ENCODE data around the gene TRAPPC3L.
A peak's percentile ranks its signal among the peaks of the same experiment; 100 is the strongest.

The TRAPPC3L gene

DNA sequence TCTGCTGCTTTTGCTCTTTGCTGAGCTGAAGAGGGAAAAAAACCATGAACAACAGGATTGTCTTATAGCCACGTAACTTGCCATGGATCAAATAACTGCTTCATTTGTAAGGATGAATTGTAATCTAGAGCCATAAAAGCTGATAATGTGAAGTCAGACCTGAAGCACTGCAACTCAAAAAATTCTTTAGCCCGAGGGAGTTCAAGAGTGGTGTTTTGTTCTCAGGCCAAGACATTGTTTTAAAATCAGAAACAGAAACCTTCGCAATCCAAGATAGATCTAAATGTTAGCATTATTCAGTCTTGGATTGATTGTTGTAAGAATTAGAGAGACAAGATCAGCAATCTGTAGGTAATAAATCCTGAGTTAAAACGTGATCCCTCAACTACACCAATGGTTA lies at the start of gene TRAPPC3L:
Gene TRAPPC3L (minus strand): TSS at position 34 of the 400 bp plus-strand sequence. CDS start 170 bp downstream, outside the sequence.
- DNase-seq, result no peak

DNA sequence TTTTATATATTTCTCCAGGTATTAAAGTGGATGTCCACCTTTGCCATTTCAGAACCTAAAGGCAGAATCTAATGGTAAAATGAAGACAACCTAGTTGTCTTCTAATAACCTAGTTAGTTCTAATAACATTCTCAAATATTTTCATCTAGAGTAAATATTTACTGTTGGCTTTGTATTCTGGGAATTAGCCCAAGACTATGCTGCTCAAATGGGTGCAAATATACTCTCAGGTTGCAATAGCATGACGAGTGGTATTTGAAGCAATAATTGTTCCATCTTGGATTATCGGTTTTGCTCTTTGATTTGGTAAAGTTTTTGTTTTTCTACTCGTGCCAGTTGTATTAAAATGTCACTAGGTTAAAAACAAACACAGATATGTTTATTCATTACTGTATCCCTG lies 49.8 kb upstream of the TRAPPC3L start:
- DNase-seq, result no peak

DNA sequence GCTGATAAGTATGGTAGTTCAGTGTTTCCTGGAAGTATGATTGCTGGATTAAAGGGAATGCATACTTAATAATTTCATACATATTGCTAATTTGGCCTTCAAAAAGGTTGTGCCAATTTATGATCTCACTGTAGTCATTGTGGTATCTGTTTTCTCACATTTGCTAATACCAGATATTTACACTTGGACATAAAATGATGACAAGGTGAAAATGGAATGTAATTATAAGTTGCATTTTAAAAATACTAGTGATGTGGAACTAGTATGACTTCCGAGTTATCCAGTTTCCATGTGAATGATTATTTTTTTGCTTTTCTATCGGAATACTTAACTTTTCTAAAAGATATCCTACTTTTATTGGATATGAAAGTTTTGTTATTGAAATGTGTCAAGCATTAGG lies 41.3 kb upstream of the TRAPPC3L start:
- DNase-seq, result no peak

DNA sequence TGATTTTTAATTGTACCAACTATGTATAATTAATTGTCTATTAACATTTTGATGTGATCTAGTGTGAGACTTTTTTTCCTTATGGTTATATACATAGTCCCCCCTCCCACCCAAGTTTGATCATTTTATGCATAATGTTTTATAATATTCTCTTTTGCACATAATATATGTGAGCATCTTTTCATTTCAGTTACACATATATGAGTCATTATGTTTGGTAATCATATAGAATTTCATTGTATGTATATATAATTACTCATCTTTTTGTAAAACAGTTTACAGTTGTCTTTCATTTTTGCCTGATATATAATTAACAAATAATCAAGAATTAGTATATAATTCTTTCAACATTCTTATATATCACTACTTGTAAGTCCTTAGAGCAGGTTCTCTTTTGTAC lies 40.8 kb upstream of the TRAPPC3L start:
- no peak for DNase-seq

DNA sequence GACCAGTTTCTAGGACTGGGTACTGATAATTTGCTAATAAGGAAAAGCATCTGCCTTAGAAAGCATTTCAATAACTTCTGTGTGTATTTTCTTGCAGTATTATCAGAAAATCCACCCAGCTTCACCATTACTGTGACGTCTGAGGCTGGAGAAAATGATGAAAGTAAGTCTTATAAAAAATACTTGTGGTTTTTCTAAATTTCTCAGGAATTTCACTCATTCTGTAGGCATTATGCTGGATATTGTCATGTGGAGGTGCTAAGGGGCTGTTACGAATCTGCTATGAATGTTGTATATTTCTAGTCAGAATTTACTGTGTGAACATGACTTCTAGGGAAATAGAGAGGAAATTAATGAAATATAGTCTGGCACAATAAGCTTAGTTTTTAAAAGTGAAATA lies 34.7 kb upstream of the TRAPPC3L start:
- no peak for DNase-seq

DNA sequence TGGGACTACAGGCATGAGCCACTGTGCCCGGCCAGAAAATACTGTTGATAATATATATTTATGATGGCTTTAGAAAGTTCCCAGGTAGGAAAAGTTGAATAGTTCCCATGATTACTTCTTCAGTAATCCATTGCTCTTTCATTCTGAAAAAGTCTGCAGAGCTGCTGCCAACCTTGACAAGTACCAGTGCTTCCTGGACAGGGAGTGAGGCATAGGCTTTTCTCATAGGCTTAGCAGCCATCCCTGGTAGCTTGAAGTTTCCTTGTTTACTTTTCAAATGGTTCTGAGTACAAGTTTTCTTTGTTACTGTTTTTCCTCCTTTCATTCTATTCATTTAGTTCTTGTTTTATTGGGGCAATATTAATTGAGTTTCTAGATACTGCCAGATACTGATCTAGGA lies 33.7 kb upstream of the TRAPPC3L start:
- DNase-seq, result no peak

DNA sequence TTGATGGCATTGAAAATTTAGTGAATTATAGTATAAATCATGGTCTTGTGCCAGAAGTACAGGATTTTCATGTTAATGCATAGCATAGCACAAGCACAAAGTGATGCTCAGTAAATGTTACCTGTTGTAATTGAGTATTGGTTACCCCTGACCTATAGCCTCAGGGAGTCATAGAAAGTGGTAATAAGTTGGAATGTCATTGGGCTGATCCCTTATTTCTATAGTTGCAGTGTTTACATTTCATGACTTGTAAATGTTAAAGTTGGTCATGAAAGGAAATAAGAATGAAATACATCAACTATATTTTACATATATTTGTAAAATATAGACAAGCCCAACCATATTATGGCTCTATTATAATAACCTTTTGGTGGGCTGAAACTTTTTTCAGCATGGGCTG lies 32.9 kb upstream of the TRAPPC3L start:
- no peak for DNase-seq

DNA sequence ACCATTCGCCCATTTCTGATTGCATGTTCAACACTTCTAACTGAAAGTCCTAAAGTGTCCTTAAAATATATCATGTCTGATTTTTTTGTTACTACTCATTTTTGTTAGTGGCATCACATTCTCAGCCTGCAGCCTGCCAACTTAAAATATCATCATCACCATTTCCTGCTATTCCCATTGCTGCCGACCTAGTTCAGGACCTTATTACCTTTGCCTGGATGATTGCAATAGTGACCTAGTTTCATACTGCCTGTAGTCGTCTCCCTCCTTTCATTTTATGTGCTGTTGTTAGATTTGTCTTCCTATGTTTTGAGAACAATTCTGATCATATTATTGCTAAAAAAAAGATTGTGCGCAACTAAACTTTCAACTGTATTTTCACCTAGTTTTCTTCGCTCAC lies 32.0 kb upstream of the TRAPPC3L start:
- no peak for DNase-seq

DNA sequence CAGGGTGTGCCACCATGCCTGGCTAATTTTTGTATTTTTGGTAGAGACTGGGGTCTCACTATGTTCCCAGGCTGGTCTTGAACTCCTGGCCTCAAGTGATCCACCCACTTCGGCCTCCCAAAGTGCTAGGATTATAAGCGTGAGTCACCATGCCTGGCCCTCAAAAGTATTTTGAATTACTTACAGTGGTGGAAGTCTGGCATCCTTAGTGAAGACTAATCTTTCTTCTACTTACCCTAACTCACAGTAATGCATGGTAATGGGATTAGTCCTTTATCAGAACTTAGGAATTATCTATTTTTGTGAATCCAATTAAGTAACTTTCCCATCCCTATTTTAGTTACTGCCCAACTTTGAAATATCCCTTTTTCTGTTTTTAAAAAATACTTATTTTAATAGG lies 29.7 kb upstream of the TRAPPC3L start:
- DNase-seq, result no peak

DNA sequence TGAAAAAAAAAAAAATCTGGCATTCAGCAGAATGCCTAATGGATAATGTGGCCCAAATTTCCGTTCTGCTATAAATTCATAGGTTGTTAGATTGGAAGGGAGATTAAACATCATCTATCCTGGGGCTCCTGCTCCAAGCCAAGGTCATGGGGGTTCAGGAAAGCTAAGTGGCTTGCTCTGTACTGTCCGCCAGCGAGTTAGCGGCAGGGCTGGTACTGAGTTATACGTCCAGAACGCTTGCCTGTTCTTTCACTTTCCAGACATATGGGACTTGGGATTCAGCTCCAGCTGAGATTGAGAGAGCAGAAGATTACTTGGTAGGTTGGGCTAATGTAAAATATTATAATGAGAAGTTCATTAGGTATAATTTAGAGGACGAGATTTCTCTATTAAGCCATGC lies 26.7 kb upstream of the TRAPPC3L start:
- no peak for DNase-seq

DNA sequence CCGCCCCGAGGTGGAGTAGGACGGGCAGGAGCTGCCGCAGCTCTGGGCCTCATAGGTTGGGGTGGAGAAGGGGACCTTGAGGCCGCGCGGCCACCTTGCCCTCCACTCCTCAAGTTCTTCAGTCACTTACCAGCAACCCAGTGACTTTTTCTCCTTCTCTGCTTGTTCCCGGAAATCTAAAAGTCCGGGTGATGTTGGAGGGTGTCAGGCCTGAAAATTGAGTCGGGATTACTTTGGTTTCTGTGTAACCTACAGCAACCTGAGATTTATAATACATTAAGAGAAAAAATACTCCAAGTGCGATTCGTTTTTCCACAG lies 26.2 kb upstream of the TRAPPC3L start:
- DNase-seq, result no peak

DNA sequence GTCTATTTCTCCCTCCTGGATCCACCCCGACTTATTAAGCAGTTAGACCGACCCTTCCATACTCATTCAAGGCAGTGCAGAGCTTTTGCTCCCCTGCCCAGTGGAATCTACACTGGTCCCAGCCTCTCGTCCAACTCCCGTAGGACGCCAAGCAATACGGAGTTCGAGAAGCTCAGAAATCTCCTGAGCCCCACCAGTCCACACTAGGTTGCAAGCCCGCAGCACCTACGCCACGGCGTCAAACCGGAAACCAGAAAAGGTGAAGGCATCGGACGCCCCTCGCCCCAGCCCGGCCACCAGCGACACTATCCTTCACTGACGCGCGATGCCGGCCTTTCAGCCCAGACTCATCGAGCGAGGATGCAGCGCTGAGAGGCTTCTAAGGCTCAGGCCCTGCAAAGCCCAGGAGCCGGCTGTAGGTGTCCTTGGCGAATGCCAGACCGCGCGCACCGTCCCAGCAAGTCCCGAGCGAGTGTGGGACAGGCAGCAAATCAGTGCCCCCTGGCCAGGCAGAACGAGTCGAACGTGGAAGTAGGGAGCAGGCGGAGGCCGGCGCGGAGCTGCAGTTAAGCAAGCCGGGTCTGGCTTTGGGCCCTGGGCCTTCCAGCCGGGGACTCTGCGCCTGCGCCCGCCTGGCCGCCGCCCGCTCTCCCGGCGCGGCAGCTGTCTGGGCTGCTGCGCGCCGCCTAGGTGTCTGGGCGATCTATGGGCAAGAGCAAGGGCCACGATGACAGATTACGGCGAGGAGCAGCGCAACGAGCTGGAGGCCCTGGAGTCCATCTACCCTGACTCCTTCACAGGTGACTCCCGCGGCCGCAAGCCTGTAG lies 25.6 kb upstream of the TRAPPC3L start, which contains the start of gene RWDD1:
Gene RWDD1 (plus strand): TSS at position 649 of the 827 bp plus-strand sequence. CDS start 79 bp downstream, at position 728.
- peak; percentile 98 for DNase-seq

DNA sequence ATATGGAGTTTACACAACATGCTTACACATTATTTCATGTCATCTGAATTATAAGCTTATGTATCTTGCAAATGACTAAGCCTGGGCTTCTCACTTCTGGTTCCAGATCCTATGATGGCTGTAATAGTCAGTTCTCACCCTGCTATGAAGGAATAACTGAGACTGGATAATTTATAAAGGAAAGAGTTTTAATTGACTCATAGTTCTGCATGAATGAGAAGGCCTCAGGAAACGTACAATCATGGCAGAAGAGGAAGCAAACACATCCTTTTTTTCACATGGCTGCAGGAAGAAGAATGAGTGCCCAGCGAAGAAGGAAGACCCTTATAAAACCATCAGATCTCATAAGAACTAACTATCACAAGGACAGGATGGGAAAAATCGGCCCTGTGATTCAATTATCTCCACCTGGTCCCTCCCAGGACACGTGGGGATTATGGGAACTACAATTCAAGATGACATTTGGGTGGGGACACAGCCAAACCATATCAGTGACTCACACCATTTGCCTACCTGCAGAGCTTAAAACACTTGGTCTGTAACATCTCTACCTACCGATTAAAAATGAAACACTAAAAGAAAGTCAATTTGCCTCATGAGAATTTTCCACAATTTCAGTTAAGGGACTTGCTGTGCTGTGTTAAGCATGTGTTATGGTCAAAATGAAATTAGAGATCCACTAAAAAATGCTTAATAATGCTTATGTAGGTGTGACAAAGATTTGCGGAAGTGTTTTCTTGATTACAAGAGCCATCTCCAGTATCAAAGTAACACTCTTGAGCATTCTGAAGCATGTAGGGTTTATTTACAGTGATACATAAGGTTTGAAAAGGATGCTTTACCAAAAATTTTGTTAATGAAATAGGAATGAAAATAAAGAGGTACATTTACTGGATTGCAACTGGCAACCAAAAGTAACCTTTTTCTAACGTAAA lies 23.6 kb upstream of the TRAPPC3L start:
- no peak for DNase-seq

DNA sequence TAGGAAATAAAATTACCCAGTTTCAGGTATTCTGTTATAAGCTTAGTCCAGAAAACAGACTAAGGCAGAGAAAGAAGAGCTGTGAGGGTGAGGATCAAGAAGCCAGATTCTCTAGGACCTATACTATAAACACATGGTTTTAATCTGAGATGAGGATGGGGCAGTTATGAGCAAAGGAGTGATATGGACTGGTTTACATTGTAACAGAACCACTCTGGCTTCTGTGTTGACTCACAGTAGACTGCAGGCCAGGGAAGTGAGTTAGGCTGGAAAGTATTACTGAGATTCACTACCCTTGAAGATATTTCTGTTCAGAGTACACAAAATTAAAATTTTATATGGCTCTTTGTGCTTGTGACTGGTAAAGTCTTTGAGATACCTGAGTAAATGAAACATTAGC lies 22.6 kb upstream of the TRAPPC3L start:
- no peak for DNase-seq

DNA sequence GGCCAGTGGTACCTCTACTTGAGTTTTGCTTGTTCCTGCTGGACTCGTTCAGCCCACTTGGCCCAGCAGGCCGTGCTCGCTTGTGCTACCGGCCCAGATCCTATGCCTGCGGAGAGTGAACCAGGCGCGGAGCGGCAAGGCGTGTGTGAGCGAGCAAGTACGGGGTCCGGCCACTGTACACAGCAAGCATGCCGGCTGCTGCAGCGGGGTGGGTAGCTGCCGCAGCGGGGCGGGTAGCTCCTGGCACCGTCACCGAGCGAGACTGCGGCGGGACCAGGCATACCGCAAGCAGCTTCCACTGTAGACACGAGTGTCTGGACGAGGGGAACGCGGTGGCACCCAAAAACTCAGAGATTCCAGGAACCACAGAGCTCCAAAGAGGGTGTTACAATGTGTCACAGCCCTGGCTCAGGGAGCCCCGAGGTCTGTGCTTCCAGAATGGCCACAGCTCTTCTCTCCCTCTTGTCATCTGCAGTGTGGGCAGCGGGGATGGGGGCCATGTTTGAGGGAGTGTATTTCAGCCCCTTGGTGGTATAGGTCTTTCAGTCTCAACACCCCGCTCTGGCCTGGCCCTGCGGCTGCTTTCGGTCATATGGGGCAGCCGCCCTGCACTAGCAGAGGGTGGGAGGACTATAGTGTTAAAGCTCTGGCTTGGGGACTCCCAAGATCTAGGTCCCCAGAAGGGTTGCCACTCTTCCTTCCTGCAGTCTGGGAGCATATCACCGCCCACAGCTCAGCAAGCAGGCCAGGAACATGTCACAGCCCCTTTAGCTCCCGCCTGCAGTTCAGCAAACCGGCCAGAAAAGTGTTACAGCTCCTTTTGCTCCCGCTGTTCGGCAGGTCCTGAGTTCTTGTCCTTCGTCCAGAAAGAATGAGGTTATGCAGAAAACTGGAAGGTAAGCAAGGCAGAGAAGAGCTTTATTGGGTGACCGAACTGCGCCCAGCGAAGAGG lies 19.7 kb upstream of the TRAPPC3L start:
- DNase-seq, result no peak

DNA sequence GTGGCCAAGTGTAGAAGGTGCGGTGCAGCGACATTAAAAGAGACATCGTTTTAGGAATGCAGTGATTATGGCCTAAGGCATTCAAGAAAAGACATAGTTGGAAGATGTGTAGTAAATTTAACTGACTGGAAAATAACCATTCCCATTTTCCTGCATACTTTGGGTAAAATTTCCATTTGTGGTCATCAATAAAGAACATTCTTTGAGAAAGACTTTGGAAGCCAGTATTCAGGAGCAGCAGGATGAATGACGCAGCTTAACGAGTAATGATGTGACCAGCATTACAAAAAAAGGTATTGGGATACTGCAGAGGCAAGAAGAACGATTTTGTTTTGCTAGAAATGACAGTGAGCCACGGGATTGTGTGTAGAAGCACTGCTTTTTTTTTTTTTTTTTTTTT lies 18.8 kb upstream of the TRAPPC3L start:
- no peak for DNase-seq

DNA sequence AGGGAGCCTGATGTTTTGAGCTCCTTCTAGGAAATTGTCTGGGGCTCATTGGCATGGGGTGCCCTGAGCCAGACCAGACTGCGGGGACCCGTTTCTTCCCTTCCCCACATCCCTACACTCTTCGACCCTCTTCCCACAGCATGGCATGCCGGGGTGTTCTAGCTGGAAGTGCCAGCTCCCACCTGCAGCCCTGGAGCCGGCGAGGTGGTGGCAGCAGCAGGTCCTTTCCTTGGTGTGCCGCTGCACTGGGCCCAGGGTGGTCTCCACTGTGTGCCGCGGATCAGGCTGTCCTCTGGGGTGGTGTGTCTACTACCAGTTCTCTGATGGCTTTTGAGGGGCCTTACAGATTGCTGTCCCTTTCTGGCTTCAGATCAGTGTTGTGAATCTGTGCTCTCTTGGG lies 18.3 kb upstream of the TRAPPC3L start:
- no peak for DNase-seq

DNA sequence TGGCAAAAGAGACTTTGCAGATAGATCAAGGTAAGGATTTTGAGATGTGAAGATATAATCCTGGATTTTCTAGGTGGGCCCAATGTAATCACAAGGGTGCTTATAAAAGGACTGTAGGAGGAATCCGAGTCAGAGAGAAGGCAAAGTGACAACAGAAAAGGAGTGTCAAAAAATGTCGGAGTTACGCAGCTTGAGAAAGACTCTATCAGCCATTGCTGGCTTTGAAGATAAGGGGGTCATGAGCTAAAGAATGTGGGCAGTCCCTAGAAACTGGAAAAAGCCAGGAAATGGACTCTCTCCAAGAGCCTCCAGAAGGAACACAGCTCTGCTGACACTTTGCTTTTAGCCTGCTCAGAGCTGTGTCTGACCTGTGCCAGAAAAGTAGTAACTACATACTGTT lies 17.1 kb upstream of the TRAPPC3L start:
- no peak for DNase-seq

DNA sequence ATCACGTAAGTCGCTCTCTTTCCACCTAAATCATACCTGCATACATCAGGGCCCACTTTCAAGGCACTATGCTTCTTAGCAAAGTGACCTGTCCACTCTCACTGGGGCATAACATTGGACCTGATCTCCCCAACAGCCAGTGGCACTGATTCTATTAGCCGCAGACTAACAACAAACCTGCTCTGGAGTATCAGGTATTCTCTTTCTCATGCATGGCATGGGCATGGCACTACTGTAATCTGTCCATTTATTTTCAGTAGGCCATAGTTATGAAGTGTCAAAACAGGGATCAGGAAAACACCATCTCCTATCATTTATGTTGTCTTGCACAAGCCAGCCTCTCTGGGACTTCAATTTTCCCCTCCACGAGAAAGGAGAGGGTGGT lies 16.5 kb upstream of the TRAPPC3L start:
- DNase-seq, result no peak

DNA sequence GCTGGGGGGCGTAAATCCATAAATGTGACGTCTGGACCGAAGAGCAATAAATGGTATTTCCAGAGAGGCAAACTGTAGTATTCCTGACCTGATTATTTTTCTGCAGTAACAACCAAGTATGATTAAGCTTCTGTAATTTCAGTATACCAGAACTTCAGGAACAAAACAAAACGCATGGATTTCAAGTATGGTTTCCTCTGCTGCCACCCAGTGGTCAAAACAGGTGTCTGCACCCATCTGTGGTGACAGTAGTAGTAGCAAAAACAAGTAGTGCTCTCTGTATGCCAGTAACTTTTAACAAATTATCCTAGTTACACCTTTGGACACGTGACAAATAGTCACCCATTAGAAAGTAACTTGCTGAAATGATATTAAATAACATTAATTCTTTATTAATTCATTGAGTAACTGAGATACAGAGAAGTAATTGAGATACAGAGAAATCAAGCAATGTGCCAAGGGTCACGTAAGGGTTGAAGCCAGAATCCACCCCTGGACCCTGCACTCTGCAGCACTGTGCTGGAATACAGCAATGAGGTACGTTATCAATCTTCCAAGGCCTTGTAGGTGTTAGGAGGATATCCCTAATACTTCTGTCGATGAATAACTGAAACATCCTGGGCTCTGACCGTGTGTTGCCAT lies 16.0 kb upstream of the TRAPPC3L start:
- peak; percentile 78 for DNase-seq

DNA sequence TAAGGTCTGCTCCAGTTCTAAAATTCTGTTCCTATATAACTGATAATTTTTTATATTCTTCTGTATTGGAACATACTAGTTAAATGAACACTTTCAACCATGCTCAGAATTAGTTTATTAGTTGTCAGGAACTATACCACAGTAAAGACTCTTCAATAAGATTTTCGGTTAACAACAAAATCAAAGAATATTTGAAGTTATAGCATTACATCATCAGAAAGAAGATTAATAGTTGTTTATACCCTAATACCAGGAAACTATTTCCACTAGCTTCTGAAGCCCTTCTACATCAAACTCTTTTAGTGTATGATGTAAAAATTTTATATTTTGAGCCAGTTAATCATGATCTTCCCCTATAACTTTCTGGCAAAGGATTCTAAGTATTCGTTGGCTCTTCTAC lies 14.6 kb upstream of the TRAPPC3L start:
- no peak for DNase-seq

DNA sequence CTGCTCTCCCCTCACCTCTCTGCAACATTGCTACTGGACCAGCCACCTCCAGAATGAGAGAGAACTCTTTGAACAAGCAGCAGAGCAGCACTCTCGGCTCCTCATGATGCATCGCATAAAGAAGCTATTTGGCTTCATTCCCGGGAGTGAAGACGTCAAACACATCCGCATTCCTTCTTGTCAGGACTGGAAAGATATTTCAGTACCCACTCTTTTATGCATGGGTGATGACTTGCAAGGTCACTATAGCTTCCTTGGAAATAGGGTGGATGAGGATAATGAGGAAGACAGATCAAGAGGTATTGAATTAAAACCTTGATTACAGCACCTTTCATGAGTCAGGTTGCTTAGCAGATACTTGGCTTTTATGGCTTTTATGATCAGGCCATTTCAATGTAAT lies 12.4 kb upstream of the TRAPPC3L start:
- DNase-seq, result peak; percentile 89

All from kidney glomerular epithelial cell (primary cell).